GM21367 (cell line): ENCODE results near the gene RGR.

Experiments used
- ATAC-seq: cut with Tn5 transposase; IDR thresholded peaks from one replicate; pipeline ENCODE4 v1.9.1; 2021; ENCODE audit not compliant: unreplicated experiment

The RGR gene

DNA sequence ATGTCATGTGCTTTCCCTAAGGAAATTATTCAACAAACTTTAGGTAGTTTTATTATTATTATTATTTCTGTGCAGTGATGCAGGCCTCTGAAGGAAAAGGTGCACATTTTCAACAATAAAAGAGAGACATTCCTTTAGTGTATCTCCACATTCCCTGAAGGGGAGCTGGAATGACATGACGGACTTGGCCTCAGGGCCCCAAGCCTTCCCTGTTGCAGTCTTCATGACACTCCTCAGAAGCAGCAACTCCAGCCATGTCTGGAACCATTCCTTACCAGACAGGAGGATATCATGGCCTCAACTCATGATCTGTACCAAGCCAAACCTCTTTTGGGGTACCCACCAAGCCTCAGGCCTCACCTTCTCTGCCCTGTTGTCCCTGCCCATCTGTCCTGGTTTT, 48.3 kb downstream of the RGR start:
- ATAC-seq = no peak

DNA sequence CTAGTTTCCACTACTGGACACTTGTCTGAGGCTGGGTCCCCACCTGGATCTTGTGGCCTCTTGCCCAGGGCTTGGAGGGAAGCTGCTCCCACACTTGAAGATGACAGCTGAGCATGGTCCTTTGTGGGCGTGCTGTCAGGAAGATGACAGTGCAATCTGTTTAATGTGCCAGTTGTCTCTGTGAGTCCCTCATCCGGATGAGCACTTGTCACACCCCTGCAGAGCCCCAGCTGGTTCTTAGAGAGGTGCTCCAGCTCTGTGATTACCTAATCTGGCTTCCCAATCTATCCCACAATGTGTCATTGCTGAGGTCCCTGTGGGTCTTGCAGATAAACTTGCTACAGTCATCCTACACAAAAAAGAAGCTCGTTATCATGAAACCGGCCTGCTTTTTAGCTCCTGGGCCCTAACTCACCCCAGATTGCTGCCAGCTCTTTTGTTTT, 48.7 kb downstream of the RGR start:
- no peak for ATAC-seq

DNA sequence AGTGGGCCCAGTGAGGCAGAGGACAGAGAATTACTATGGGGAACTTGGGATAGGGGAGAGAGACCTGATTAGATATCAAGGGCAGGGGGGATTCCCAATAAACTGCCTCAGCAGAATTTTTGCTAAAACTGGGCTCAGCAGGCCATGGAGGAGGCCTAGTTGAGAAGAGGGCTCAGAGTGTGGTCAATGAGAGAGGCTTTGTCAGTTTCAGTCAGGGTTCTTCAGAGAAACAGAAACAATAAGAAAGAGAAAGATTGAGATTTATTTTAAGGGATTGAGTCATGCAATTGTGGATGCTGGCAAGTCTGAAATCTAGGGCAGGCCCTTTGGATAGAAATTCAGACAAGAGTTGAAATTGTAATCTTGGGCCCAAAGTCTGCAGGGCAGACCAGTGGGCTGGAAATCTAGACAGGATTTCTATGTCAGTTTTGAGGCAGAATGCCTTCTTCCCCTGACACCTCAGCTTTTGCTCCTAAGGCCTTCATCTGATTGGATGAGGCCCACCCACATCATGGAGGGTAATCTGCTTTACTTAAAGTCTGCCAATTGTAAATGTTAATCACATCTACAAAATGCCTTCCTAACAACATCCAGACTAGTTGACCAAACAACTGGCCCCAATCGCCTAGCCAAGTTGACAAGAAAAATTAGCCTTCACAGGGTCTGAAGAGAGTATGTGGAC, 50.1 kb downstream of the RGR start:
- ATAC-seq = peak; percentile 75

DNA sequence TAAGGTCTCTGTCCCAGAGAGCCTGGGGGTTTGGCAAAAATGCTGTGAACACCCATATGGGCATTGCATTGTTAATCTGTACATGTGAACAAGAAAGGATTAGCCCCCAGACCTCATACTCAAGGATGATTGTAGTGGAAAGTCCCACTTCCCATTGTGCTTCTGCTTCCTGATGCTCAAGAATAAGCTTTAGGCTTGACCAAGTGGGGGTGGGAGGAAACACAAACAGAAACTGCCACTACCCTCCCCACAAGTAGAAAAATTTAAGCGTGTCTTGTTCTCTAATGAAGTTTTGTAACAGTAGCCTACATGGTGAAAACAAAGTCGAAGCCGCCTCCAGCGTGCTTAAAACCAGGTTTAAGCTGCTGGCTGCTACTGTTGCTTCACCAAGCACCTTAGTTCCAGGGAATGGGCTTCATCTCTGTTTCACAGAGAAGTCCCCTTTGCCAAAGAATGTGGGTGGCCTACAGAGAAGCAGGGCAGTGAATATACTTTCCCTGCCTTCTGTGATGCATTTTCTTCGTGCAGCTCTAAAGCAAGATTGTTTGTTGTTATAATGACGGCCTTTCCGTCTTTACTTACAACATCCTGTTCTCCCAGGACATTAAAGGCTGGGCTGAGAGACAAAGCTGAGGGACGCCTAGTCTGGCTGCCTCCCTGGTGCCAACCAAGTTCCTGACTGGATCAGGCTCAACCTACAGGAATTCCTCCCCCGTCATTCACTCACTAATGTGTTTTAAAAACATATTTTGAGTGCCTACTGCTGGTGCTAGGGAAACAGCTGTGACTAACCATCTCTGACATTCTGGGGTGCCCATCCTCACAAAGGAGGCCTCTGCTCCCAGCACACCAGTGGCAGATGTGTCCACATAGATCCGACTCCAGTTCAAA, 51.5 kb downstream of the RGR start:
- ATAC-seq = no peak

DNA sequence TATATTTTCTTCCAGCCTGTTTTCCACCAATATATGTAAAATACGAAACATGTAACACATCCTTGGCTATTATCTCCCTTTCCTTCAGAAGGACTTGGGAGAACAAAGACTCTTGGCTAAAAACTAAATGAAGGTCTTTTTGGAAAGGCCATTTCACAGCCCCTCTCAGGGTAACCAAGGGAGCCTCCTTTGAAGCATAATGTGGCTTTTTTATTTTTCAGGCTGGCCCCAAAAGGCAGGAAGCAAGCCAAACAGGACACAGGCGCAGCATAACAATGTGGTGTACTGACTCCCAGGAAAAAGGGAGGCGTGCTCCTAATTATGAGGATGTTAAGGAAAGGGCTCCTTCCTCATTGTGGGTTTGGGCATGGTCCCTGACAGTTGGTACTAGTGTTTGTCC, 53.2 kb downstream of the RGR start:
- no peak for ATAC-seq

DNA sequence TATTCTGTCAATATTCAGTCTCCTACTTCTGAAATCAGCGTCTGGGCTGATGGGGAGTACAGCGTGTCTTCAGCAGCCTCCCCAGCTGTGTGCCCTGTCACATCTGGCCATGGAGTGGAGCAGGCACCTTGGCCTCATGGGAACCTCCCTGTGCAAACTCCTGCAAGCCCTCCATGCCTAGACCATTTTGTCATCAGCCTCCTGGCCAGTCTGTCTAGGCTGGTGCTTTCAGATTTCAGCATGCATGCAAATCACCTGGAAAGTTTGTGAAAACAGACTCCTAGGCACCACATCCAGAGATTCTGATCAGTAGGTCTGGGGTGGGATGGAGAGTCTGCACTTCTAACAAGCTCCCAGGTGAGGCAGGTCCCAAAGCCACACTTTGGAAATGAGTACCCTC, 57.4 kb downstream of the RGR start:
- ATAC-seq = no peak

DNA sequence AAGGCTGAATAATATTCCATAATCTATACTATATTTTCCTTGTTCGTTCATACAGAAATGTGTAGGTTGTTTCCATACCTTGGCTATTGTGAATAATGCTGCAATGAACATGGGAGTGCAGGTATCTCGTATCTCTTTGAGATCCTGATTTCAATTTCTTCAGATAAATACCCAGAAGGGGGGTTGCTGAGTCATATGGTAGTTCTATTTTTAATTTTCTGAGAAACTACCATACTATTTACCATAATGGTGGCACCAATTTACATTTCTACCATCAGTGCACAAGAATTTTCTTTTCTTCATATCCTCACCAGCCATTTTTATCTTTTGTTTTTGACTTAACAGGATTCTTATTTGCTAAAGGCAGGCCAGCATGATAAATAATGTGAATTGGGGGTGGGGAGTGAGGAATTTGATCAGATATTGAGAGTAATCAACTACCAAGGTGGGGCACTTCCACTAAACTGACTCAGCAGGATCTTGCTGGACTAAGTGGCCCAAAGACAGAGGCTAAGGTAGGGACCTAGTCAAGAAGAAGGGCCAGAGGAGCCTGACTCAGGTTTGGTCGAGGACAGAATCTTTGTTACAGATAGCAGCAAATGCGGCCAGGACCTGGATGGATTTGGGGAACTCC, 62.0 kb downstream of the RGR start:
- ATAC-seq = no peak

DNA sequence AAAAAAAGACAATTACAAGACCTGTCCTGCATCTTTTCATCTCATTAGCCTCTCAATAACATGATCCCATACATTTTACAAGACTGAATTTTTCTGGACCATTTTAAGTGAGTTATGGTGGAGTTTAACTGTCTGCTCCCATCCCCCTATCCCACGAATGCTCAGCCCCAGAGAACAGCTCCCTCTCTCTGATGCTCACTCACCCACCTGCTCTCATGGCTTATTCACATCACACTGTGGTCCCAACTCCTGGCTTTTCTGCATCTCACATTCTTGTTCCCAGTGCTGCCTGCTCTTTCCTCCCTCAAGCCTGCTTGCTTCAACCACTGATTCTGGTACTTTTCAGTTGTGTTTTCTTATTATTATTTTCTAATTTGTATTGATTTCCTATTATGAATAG, 63.2 kb downstream of the RGR start:
- ATAC-seq = no peak

DNA sequence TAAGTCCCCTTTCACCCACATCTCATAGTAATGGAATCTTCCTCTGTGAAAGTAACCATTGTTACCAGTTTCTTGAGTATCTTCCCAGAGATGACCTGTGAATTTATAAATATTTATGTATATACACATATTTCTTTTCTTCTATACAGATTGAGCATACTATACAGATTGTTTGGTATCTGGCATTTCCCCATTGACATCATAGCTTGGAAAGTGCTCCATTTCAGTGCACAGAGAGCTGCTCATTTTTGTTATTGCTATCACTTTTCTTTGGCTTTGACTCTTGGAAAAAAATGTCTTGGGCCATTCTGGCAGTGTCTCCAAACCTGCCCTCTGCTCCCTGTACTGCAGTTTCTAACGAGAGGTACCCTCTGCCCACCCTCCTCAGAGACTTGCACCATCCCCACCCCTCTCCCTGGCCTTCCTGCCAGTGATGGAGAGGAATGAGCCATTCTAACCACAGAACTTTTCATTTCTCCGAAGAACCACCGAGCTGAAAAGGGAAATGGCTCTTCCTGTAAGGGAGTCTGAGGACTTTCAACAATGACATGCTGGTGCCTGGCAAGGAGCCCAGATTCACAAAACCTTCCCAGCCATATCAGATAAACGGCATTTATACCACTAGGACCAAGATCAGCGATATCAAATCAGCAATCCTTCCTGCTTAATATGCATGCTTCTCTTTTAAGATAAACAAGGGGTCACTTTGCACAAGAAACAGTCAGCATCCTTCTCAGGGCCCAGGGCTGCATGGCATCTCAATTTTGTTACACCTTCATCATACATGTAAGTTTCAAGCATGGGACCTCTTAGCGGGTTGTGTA, 63.8 kb downstream of the RGR start:
- ATAC-seq = peak; percentile 75
